IPS DF 19.7 (cell line): ENCODE results near the gene IGF2R.
"Not testable (repeated sequence)": the region's sequence is repeated elsewhere in the genome, so short reads cannot be mapped to it uniquely, and the experiment has no call there.

ENCODE experiments used
- DNase-seq: peaks from one replicate; pipeline ENCODE4 v3.0.0-alpha.2; 2013; ENCODE audit warnings: low read depth, low spot score

The IGF2R gene

GRCh38 chr6:160137130-160137988 lies 168.5 kb downstream of the IGF2R start:
- no peak for DNase-seq

- no peak for DNase-seq
Observed at GRCh38 chr6:160137989-160138835, 169.3 kb downstream of the IGF2R start.

DNA sequence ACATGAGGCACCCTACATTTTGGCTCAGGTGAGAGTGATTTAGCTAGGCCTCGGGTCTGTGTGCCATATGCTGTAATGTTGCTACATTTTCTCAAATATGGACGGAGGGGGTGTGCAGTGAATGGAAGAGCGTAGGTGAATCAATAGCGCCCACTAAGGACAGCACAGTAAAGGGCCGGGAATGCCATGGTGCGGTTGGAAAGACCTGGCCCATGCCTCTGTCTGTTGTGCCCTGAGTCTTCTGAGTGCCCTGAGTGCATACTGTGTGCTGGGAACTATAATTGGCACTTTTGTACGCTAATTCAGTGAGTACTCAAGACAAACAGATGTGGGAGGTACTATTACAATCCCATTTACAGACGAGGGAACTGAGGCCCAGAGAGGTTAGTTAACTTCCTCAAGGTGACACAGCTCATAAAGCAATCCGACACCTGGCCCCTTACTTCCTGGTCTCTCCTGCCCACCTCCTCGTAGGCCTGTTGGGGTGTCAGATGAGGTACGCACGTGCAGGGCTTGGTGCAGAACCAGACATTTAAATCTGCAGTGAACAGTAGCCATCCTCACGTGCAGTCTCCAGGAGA lies 170.0 kb downstream of the IGF2R start:
- no peak for DNase-seq

GRCh38 chr6:160139420-160139851 lies 170.6 kb downstream of the IGF2R start:
- DNase-seq = no peak

DNA sequence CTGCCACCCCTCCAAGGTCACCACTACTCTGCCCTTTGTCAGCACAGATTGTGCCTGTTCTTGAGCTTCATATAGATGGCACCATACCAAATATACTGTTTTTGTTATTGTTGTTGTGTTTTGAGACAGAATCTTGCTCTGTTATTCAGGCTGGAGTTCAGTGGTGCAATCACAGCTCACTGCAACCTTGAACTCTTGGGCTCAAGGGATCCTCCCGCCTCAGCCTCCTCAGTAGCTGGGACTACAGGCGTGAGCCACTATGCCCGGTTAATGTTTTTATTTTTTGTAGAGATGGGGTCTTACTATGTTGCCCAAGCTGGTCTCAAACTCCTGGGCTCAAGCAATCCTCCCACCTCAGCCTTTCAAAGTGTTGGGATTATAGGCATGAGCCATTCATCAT lies 171.6 kb downstream of the IGF2R start:
- DNase-seq = not testable (repeated sequence)

GRCh38 chr6:160141001-160141726 lies 172.3 kb downstream of the IGF2R start:
- DNase-seq = no peak

GRCh38 chr6:160142115-160142715 lies 173.3 kb downstream of the IGF2R start:
- DNase-seq = no peak

DNA sequence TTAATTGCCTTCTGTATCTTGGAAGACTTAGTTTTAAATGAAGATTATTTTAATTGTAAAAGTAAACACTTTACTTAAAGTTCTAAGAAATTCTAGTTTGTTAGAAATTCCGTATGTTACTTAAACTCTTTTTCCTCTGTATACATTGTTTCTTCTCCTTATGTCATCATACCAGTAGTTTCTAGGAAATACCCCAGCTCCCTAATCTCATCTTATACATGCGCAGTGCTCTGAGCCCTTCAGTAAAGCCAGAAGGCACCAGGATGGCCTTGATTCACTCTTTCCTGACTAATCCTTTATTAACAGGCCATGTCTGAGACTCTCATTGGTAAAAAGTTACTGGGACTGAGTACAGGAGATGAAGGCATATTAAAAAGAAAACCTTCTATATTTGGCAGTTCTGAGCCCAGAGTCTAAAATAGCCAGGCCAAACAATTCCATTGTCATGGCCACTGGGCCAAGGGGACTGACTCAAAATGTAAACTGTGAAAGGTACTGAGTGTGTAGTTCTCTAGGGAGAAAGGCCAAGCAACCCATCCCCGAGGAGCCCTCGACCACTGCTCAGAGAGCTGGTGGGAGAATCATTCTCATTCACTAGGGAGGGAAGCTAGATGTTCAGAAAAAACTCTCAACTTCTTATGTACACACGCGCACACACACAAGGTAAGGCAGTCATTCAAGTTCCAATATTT lies 177.7 kb downstream of the IGF2R start:
- no peak for DNase-seq

DNA sequence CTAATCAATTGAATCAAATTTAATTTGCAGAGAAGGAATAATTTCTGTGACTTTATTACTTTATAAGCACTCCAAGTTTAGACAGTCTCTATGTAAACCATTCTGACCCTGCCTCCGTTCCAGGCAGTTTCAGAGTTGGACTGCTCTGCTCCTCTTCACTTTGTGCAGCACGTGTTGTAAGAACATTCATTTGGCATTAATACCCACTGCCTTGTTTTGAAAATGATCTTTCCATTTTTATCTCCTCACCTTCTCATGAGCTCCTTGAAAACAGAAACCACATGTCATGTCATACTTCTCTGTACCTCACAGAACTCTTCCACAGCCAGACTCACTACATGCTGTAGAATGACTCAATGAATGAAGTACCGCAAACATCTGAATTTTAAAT lies 178.3 kb downstream of the IGF2R start:
- DNase-seq = no peak

DNA sequence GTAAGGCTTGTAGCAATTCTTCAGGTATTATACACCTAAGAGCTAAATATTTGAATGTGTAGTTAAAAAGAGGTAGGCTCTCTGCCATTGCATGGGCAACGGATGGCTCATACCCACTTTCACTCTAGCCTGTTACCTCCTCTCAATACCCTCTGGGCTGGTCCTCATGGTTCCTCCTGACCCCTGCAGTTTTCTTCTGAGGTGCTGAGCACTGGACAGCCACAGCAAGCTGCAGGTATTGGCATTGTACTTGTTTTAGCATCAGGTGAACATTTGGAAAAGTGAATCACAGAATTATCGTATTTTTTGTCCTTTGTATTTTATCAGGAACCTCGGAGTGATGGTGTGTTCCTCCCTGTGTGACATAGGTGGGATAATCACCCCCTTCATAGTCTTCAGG lies 185.6 kb downstream of the IGF2R start:
- no peak for DNase-seq

GRCh38 chr6:160156842-160157241 lies 188.0 kb downstream of the IGF2R start:
- DNase-seq = no peak

DNA sequence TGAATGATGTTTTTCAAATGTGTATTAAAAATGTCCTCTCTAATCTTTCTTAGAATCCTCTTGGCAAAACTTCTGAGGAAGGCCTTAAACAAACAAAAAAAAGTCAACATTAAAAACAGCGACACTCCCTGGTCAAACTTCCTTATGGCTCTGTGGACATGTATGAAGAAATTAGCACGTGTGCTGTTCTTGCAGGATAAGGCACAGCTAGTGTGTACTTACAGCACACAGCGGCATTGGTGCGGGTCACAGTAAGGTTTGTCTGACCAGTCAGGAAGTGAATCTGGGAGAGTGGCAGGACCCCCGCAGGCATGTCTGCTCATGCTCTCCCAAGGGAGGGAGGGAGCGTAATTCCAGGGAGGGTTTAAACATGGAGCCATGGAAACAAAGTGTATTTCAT lies 191.6 kb downstream of the IGF2R start:
- DNase-seq = no peak
